GM18870 (cell line): ENCODE measurements around the gene CXCL17.
"Not testable (repeated sequence)": the region's sequence is repeated elsewhere in the genome, so short reads cannot be mapped to it uniquely, and the experiment has no call there.

ENCODE experiments used
- ATAC-seq: cut with Tn5 transposase; IDR thresholded peaks from one replicate; pipeline ENCODE4 v1.9.1; 2021; ENCODE audit warnings: moderate library complexity; ENCODE audit not compliant: unreplicated experiment

Gene CXCL17

DNA sequence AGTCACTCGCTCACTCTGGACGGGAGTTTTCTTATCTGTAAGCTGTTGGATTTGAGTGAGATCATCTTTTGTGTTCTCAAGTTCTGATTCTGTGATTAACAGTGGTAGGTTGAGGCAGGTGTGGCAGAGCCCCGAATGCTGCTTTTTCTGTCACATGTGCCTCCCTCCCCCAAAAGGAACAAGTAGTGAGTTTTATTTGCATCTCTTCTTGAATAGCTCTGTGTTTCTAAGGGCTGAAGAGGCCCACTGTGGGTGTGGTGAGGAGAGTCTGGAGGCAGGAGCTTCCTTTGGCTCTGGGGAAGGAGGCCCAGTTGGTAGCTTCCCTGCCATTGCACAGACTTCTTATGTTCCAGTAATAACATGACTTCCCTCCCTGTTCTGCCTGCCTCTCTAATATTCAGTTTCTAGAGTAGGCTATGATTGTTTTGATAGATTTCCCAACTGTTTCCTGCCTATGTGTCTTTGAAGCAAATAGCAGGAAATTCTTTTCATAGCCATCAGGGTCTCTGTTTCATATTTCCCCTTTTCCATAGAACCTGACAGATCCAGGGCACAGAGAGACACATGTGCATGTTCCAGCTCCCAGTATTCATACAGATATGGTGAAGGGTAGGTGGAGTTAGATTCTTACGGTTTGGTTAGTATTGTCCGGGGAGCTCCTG is 23.9 kb upstream of the CXCL17 start:
- ATAC-seq: no peak

GRCh38 chr19:42465827-42466280 is 23.1 kb upstream of the CXCL17 start:
- no peak for ATAC-seq

DNA sequence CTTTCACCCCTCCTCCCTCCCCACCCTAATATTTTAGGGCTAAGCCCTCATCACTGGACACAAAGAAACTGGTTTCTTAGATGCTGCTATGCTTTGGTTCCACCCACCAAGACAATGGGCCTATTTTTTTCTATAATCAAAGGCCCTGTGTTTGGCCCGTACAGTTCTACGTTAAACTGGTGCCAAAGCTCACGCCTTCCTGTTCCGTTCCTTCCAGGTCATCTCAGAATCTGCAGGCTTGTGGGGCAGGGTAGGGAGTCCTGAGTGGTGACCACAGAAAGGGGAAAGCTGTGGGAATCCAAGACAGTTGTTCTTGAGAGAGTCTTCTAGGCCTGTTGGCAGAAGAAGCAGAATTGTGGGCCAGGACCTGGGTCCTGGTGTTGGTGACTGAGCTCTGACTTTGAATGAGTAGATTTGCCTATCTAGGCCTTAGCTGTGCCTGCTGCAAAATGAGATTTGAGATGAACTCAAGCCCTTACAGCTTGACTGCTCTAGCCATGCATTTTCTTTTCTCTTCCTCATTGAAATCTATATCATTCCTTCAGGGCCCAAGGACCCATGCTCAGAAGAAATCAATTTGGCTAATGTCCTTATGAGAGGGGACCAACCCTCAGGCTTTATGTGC is 19.1 kb upstream of the CXCL17 start:
- no peak for ATAC-seq

DNA sequence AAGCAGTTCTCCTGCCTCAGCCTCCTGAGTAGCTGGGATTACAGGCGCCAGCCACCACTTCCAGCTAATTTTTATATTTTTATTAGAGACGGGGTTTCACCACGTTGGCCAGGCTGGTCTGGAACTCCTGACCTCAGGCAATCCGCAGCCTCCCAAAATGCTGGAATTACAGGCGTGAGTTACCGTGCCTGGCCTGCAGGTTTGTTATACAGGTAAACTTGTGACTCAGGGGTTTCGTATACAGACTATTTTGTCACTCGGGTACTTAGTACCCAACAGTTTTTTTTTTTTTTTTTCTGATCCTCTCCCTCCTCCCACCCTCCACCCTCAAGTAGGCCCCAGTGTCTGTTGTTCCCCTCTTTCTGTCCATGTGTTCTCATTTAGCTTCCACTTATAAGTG is 18.5 kb upstream of the CXCL17 start:
- not testable (repeated sequence) for ATAC-seq

DNA sequence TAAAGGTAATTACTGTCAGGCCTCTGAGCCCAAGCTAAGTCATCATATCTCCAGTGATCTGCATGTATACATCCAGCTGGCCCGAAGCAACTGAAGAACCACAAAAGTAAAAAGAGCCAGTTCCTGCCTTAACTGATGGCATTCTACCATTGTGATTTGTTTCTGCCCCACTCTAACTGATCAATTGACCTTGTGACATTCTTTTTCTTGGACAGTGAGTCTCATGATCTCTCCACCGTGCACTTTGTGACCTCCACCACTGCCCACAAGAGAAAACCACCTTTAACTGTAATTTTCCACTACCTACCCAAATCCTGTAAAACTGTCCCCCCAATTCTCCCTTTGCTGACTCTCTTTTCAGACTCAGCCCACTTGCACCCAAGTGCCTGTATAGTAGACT is 17.2 kb upstream of the CXCL17 start:
- no peak for ATAC-seq

GRCh38 chr19:42455621-42456081 is 12.9 kb upstream of the CXCL17 start:
- ATAC-seq: no peak

DNA sequence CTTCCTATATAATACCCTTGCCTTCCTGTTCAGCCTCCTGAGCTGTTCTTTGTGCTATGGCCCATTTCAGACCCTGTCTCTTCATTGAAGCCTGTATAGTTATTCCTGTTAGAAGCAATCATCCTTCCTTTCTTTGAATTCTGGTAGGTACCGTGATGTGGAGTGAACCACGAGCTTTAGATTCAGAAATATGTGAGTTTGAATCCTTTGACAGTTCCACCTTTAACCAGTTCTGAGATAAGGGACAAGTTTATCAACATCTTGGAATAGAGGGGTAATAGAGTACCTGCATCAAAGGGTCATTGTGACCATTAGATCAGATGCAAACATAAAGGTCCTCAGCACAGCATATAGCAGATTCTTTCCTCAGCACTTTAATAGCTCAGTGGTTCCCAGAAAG is 12.3 kb upstream of the CXCL17 start:
- ATAC-seq: no peak

GRCh38 chr19:42452590-42452989 is 9.8 kb upstream of the CXCL17 start:
- no peak for ATAC-seq

DNA sequence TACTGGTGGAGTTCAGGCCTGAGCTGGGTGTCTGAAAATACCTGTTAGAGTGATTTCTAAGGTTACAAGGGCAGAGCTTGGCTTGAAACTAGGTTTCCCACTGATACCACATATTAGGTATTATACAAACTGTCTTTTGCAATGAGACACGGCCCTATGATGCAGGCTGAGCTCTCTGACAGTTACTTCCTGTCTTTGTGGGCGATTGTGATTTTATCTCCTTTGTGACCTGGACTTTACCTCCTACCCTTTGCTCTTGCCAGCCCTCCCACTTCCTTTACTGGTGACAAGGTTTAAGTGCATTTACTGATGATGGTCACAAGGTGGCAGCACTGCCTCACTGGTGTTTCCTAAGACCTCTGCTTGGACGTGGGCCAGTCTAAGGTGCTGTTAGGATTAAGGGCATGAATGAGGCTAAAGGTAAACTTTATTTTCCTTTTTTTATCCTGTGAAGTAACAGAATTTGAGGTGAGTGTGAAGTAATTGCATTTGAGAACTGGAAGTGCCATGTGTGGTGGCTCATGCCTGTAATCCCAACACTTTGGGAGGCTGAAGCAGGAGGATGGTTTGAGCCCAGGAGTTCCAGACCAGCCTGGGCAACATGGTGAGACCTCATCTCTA is 7.7 kb upstream of the CXCL17 start:
- ATAC-seq: peak; percentile 87

- not testable (repeated sequence) for ATAC-seq
Observed at GRCh38 chr19:42448306-42448705, 5.6 kb upstream of the CXCL17 start.

- no peak for ATAC-seq
Observed at GRCh38 chr19:42445948-42446347, 3.2 kb upstream of the CXCL17 start.

GRCh38 chr19:42443944-42444398 is 1.2 kb upstream of the CXCL17 start:
- no peak for ATAC-seq

DNA sequence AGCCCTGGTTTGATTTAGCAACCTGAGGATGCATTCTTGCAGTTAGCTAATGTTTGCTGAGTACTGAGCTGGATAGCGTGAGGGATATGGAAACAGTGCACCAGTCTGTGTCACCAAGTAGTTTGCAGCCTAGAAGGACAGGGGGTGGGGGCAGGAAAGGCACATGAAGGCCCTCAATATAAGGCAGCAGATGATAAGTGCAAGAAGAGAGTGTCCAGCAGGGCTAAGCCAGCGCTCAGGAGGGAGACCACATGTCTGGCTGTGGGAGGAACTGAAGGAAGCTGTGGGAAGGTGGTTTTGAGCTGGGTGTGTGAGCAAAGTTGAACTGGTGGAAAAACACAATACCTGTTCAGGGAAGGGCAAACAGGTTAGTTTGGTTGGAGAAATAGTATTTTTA is 1.7 kb downstream of the CXCL17 start:
- no peak for ATAC-seq

GRCh38 chr19:42440357-42441048 is 2.2 kb downstream of the CXCL17 start:
- no peak for ATAC-seq

DNA sequence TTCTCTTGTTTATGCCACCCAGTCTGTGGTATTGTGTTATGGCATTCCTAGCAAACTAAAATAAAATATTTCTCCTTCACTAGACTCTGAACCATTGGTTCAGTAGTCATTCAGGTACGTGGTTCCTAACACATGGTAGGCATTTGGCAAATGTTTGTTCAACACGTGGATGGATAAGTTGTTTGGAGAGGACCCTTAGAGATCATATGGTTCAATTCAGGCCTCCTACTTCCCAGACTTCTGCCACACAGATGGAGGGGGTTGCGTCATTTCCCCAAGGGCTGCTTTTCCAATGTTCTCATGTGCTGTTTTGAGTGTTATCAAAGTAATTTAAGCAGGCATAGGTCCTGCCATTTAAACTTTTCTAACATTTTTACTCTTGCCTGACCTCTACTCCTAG is 6.7 kb downstream of the CXCL17 start:
- ATAC-seq: no peak

- ATAC-seq: no peak
Observed at GRCh38 chr19:42435316-42435715, 7.4 kb downstream of the CXCL17 start.

- no peak for ATAC-seq
Observed at GRCh38 chr19:42433503-42434260, 9.1 kb downstream of the CXCL17 start.

DNA sequence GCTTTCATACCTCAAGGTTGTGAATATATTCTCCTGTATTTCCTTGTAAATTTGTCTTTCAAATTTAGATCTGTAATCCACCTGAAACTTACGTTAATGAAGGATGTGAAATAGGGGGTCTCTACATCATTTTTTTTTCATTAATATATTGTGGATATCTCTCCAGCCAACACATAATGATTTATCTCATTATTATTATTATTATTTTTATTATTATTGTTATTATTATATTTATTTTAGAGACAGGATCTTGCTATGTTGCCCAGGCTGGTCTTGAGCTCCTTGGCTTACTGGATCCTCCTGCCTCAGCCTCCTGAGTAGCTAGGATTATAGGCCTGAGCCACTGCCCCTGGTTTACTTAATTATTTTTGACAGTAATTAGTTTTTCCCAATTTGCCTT is 11.3 kb downstream of the CXCL17 start:
- no peak for ATAC-seq

DNA sequence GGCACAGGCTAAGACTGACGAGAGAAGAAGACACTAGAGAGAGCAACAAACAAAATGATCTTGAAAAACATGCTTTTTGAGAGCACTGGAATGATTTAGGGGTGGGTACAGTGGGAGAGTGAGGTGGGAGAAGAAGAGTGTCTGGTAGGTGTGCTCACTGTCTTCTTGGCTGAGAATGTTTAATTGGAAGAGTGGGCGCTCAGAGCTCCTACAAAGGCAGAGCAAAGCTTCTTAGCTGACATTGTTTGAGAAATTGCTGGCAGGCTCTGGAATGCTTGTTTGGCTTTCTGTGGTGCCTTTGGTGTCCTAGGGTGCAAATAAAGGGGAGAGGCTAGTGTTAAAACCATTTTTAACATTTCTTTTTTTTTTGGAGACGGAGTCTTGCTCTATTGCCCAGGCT is 14.1 kb downstream of the CXCL17 start:
- no peak for ATAC-seq

DNA sequence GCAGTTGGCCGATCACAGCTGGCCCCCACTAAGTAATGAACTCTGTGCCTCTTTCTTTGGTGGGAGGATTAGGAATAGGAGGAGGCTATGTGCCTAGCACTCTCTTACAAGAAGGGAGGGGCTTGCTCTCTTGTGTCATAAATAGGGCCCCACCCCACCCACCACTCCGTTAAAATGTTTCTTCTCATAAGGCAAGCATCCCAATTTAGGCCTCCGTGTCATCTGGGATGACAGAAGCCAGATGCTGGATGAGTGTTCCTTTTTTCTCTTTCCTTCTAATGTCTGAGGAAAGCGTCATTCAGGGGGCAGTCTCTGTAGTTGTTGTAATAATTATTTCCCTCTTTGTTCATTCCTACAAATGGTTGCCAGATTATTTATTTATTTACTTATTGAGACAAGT is 15.4 kb downstream of the CXCL17 start, which contains the start of gene LIPE:
Gene LIPE, minus strand, starts transcription at position 76 of the 400 bp plus-strand sequence. CDS start 239 bp downstream, outside the sequence.
- ATAC-seq: no peak

DNA sequence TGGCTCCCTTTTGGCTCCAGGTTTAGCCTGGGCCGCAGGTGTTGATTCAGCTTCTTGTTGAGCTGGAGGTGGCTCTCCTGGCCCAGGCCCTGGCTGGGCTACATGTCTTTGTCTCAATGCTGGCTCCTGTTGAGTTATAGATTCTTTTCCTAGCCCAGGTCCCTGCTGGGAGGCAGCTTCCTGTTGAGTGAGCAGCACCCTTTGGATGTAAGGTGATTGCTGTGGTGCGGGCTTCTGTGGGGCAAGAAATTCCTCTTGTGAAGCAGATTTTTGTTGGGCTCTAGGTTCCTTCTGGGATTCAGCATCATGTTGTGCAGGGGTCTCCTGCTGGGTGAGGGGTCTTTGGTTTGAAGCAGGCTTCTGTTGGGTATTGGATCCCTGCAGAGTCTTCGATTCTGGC is 16.1 kb downstream of the CXCL17 start:
- ATAC-seq: no peak
